Renal pelvis (tissue), 4 donors: ENCODE data around the gene FDX2. TPM values are rescaled to one million over a fixed set of nuclear protein-coding genes. Genes with fewer than 3 reads are reported as not detected.
A peak's percentile ranks its signal among the peaks of the same experiment; 100 is the strongest.
"Not testable (repeated sequence)": the region's sequence is repeated elsewhere in the genome, so short reads cannot be mapped to it uniquely, and the experiment has no call there.

Experiments
- DNase-seq: peaks from one replicate; pipeline ENCODE4 v3.0.0-alpha.2; 2013
- polyA plus RNA-seq, 3 donors: library from polyadenylated mRNA; unstranded; fragments of 120-200 nt; gene quantifications; one replicate each; pipeline ENCODE4 v1.2.1, GENCODE V29; 2013; ENCODE audit not compliant: insufficient read length in 3 of 3

FDX2 gene
- polyA plus RNA-seq, 3 donors, result 18.9 to 25.4 (median 22.1) TPM

DNA sequence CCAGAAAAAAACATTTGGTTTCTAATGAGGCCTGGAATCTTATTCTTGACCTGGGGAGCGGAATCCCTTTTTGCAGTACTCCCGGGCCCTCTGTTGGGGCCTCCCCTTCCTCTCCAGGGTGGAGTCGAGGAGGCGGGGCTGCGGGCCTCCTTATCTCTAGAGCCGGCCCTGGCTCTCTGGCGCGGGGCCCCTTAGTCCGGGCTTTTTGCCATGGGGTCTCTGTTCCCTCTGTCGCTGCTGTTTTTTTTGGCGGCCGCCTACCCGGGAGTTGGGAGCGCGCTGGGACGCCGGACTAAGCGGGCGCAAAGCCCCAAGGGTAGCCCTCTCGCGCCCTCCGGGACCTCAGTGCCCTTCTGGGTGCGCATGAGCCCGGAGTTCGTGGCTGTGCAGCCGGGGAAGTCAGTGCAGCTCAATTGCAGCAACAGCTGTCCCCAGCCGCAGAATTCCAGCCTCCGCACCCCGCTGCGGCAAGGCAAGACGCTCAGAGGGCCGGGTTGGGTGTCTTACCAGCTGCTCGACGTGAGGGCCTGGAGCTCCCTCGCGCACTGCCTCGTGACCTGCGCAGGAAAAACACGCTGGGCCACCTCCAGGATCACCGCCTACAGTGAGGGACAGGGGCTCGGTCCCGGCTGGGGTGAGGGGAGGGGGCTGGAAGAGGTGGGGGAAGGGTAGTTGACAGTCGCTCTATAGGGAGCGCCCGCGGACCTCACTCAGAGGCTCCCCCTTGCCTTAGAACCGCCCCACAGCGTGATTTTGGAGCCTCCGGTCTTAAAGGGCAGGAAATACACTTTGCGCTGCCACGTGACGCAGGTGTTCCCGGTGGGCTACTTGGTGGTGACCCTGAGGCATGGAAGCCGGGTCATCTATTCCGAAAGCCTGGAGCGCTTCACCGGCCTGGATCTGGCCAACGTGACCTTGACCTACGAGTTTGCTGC is 28.7 kb downstream of the FDX2 start, which contains the start of gene ICAM4:
ICAM4 (plus strand) TSS at position 153 of the 935 bp plus-strand sequence; CDS start at position 211, 58 bp downstream.
- peak; percentile 89 for DNase-seq

DNA sequence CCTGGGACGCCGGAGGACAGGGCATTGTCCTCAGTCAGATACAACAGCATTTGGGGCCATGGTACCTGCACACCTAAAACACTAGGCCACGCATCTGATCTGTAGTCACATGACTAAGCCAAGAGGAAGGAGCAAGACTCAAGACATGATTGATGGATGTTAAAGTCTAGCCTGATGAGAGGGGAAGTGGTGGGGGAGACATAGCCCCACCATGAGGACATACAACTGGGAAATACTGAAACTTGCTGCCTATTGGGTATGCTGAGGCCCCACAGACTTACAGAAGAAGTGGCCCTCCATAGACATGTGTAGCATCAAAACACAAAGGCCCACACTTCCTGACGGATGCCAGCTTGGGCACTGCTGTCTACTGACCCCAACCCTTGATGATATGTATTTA is 30.4 kb downstream of the FDX2 start:
- DNase-seq, result no peak

- no peak for DNase-seq
Observed at GRCh38 chr19:10284960-10285278, 30.9 kb downstream of the FDX2 start.

DNA sequence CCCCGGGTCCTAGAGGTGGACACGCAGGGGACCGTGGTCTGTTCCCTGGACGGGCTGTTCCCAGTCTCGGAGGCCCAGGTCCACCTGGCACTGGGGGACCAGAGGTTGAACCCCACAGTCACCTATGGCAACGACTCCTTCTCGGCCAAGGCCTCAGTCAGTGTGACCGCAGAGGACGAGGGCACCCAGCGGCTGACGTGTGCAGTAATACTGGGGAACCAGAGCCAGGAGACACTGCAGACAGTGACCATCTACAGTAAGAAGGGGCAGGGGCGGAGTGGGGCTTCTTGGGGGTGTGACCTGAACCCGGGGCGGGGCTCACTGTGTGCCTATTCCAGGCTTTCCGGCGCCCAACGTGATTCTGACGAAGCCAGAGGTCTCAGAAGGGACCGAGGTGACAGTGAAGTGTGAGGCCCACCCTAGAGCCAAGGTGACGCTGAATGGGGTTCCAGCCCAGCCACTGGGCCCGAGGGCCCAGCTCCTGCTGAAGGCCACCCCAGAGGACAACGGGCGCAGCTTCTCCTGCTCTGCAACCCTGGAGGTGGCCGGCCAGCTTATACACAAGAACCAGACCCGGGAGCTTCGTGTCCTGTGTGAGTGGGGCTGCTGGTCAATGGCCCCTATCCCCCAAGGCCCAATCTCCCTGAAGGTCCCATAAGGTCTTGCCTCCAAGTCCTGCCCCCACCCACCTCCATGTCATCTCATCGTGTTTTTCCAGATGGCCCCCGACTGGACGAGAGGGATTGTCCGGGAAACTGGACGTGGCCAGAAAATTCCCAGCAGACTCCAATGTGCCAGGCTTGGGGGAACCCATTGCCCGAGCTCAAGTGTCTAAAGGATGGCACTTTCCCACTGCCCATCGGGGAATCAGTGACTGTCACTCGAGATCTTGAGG is 31.5 kb downstream of the FDX2 start:
- no peak for DNase-seq

DNA sequence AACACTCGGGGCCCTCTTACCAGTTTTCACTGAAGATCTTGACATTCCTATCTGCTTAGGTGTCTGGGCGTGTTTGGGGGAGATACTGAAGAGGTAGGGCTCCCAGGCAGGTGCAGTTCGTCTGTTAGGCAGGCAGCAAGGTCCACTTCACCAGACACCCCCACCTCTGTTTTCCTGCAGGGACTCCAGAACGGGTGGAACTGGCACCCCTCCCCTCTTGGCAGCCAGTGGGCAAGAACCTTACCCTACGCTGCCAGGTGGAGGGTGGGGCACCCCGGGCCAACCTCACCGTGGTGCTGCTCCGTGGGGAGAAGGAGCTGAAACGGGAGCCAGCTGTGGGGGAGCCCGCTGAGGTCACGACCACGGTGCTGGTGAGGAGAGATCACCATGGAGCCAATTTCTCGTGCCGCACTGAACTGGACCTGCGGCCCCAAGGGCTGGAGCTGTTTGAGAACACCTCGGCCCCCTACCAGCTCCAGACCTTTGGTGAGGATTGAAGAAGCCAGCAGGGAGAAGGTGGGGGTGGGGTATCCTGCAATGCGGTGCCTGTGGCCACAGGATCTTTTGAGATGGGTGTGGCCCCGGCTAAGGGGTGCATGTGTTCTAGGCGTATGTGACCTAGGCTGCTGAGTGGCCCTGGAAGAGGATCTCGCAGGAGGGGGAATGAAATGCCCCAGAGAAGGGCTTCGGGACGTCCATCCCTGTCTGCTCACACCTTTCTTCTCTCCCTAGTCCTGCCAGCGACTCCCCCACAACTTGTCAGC is 32.3 kb downstream of the FDX2 start:
- DNase-seq, result no peak

DNA sequence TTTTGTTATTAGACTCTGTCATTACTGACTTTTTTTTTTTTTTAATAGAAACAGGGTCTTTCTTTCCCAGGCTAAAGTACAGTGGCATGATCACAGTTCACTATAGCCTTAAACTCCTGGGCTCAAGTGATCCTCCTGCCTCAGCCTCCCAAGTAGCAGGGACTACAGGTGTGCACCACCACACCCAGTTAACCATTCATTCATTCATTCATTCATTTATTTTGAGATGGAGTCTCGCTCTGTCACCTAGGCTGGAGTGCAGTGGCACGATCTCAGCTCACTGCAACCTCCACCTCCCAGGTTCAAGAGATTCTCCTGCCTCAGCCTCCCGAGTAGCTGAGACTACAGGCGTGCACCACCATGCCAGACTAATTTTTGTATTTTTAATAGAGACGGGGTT is 33.8 kb downstream of the FDX2 start:
- DNase-seq, result not testable (repeated sequence)

DNA sequence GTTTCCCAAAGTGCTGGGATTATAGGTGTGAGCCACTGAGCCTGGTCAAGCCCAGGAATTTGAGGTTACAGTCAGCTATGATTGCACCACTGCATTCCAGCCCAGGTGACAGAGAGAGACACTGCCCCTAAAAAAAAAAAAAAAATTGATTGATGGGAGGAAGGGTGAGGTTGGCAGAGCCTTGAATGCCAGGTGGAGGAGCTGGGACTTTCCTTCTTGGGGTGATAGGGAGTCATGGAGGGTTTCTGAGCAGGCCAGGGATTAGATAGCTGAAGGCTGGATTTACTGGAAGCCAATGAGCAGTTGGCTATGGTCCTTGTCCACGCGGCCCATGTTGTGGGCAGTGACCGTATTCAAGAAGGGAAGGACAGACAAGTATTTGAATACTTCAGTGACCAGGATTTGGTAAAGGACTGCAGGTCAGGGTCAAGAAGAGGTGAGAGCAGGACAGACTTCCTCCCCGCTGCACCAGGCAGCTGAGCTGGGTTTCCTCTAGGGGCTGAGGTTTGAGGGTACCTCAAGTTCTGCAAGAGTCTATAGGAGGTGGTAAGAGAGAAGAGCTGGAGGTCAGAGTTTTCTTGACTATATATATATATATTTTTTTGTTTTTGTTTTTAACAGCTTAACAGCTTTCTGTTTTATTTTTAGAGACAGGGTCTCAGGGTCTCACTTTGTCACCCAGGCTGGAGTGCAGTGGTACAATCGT is 35.9 kb downstream of the FDX2 start:
- no peak for DNase-seq

GRCh38 chr19:10278935-10279334 is 36.9 kb downstream of the FDX2 start:
- DNase-seq, result no peak

- no peak for DNase-seq
Observed at GRCh38 chr19:10277795-10278589, 37.8 kb downstream of the FDX2 start.

DNA sequence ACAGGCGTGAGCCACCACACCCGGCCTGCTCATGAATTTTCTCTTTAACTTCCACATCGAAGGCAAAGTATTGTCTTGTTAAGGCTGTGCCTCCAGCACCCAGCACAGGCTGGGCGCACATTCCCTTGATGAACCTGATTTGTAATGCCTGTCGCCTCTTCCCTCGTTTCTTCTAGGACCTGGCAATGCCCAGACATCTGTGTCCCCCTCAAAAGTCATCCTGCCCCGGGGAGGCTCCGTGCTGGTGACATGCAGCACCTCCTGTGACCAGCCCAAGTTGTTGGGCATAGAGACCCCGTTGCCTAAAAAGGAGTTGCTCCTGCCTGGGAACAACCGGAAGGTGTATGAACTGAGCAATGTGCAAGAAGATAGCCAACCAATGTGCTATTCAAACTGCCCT is 41.2 kb downstream of the FDX2 start:
- no peak for DNase-seq

- no peak for DNase-seq
Observed at GRCh38 chr19:10271543-10272086, 44.2 kb downstream of the FDX2 start.

GRCh38 chr19:10270616-10271394 is 45.0 kb downstream of the FDX2 start, which contains the start of gene ICAM1:
ICAM1 (plus strand) TSS chr19:10271120; CDS start chr19:10271160, 40 bp downstream.
- DNase-seq, result no peak

DNA sequence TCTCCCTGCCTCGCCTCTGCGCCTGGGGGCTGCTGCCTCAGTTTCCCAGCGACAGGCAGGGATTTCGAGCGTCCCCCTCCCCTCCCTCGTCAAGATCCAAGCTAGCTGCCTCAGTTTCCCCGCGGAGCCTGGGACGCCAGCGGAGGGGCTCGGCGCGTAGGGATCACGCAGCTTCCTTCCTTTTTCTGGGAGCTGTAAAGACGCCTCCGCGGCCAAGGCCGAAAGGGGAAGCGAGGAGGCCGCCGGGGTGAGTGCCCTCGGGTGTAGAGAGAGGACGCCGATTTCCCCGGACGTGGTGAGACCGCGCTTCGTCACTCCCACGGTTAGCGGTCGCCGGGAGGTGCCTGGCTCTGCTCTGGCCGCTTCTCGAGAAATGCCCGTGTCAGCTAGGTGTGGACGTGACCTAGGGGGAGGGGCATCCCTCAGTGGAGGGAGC is 45.6 kb downstream of the FDX2 start:
- DNase-seq, result no peak

DNA sequence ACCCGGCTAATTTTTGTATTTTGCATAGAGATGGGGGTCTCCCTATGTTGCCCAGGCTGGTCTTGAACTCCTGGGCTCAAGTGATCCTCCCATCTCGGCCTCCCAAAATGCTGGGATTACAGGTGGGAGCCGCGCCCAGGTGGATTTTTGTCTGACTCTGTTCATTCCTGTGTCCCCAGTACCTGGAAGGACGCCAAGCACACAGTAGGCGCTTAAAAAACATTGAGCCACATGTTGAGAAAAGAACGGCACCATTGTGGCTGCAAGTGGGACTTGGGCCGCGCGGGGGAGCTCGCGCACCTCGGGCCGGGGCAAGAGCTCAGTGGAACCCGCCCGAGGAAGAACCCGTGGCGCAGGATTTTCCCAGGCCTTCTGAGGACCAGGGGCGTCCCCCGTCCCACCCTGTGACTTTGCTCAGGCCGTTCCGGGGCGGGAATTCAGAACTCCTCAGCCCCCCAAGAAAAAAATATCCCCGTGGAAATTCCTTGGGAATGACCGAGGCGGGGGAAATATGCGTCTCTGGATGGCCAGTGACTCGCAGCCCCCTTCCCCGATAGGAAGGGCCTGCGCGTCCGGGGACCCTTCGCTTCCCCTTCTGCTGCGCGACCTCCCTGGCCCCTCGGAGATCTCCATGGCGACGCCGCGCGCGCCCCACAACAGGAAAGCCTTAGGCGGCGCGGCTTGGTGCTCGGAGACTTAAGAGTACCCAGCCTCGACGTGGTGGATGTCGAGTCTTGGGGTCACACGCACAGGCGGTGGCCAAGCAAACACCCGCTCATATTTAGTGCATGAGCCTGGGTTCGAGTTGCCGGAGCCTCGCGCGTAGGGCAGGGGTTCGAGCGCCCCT is 46.3 kb downstream of the FDX2 start:
- peak; percentile 62 for DNase-seq

DNA sequence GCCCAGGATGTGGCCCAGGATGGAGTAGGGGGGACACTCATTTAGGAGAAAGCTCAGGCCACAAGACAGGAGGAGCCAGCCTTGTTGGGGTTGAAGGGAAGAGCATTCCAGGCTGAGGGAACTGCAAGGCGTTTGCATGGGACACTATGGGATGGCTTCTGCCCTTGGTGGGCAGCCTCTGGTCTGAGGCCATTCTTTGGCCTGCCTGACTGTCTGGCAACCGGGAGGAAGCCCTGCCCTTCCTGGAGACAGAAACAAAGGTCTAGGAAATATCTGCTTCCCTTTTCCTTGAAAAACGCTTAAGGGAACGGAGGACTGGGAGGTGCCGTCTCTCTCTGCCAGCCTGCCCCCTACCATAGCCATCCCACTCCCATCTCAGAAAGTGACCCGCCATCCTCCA is 47.7 kb downstream of the FDX2 start:
- DNase-seq, result no peak

GRCh38 chr19:10266706-10267105 is 49.1 kb downstream of the FDX2 start:
- DNase-seq, result no peak

DNA sequence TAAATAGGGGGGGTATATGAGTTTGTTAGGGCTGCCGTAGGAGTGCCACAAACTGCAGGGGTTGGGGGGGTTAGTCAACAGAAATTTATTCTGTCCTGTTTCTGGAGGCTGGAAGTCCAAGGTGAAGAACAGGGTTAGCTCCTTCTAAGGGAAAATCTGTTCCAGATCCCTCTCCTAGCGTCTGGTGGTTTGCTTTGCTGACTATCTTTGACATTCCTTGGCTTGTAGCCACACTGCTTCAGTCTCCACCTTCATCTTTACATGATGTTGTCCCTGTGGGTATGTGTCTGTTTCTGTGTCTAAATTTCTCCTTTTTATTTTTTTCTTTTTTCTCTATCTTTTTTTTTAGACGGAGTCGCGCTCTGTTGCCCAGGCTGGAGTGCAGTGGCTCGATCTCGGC is 53.0 kb downstream of the FDX2 start:
- no peak for DNase-seq

- no peak for DNase-seq
Observed at GRCh38 chr19:10260141-10260584, 55.7 kb downstream of the FDX2 start.
